Aorta (tissue), 5 donors: ENCODE data around the gene EPX. TPM values are rescaled to one million over a fixed set of nuclear protein-coding genes. Genes with fewer than 3 reads are reported as not detected.

Experiments used
- ATAC-seq: fragments of 200-7000 bp; cut with Tn5 transposase; one replicate; pipeline ENCODE4 v1.9.1; 2022; ENCODE audit warnings: moderate library complexity; ENCODE audit not compliant: low FRiP score
- DNase-seq, 2 donors: peaks; one replicate each; pipeline ENCODE4 v3.0.0-alpha.2; 2020
- H3K27ac ChIP-seq, 2 donors: one replicate each; pipeline ENCODE4 v1.5.1; 2013; ENCODE audit warnings: low read length in 2 of 2, mild to moderate bottlenecking in 2 of 2, moderate library complexity in 2 of 2, control low read depth in 1 of 2, inconsistent platforms in 1 of 2, low read depth in 1 of 2
- H3K27me3 ChIP-seq, 2 donors: one replicate each; pipeline ENCODE4 v1.6.1; 2013; ENCODE audit warnings: control low read depth in 1 of 2, low read length in 1 of 2, mild to moderate bottlenecking in 1 of 2, moderate library complexity in 1 of 2; ENCODE audit not compliant: insufficient read depth in 2 of 2, control insufficient read depth in 1 of 2
- H3K36me3 ChIP-seq, 2 donors: one replicate each; pipeline ENCODE4 v1.6.1; 2013; ENCODE audit warnings: control low read depth in 1 of 2, low read length in 1 of 2, mild to moderate bottlenecking in 1 of 2; ENCODE audit not compliant: insufficient read depth in 2 of 2, control insufficient read depth in 1 of 2
- H3K4me1 ChIP-seq, 2 donors: one replicate each; pipeline ENCODE4 v1.6.1; 2013; ENCODE audit warnings: low read length in 2 of 2, control low read depth in 1 of 2, mild to moderate bottlenecking in 1 of 2, moderate library complexity in 1 of 2; ENCODE audit not compliant: insufficient read depth in 2 of 2, control insufficient read depth in 1 of 2
- H3K4me3 ChIP-seq, 2 donors: one replicate each; pipeline ENCODE4 v1.5.1; 2013; ENCODE audit warnings: low read length in 2 of 2, control low read depth in 1 of 2, mild to moderate bottlenecking in 1 of 2
- H3K9me3 ChIP-seq: one replicate; pipeline ENCODE4 v1.6.1; 2013; ENCODE audit warnings: mild to moderate bottlenecking, low read length; ENCODE audit not compliant: control insufficient read depth
- WGBS, 2 donors: extraction: QIAGEN DNeasy Blood & Tissue Kit; methylation state at CpG; one replicate each; pipeline ENCODE4 v1.1.7; 2013; 5-methylcytosine and 5-hydroxymethylcytosine counted together
- intact Hi-C, 2 donors: fragments of 100-400 bp; cut with DNase I; formaldehyde crosslinking; loops; one replicate each; pipeline versions ENCODE4 v1.14.2 to v1.15.0; 2022
- polyA plus RNA-seq, 2 donors: library from polyadenylated mRNA; stranded (reverse); fragments of 200-250 nt; gene quantifications; one replicate each; pipeline ENCODE4 v1.2.3, GENCODE V29; 2013
- total RNA-seq, 2 donors: library from RNA; stranded (reverse); fragmentation: NEBNext Ultra II Directional; extraction: Animal tissue kit (Norgen Biotek cat#: 25700); gene quantifications; one replicate each; pipeline ENCODE4 v1.2.1, GENCODE V29; 2021
- donor health status: healthy with polysubstance abuse.
- donor health status: Bipolar disorder and iron deficiency.
- donor health status: DM: no; HTN: no; CAD: no.
- donor health status: DM: no; HTN: no; CAD: no.
- donor health status: DM: yes; HTN: yes; CAD: no.

EPX gene
- total and polyA plus RNA-seq, 4 donors = not detected

DNA sequence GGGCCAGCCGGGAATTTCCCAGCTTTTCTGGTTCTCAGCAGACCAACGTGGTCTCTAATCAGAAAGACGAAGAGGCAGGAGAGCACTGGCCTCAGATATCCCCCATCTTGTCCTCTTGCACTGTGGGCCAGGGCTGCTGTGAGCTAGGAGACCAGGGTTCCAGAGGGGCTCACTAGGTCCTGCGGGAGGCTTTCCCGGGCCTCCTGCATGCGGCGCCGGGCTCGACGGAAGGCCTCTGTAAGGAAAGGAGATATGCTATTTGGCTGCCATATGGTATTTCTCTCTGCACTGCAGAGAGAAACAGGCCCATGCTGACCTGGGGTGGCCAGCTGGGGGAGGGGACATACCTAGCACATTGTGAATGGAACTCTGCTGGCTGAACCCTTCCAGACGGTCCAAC, 13.4 kb downstream of the EPX start:
- WGBS, 2 donors = 90 to 92% methylated on average over 11 of the region's 11 CpGs
- Histone ChIP-seq H3K36me3 (peaks cover 2 to 4% of the 10 kb centered on the region in 2 donors), H3K27ac (no peak overlapping the region), H3K4me1 (no peaks in the 10 kb centered on the region), H3K4me3 (no peak overlapping the region), H3K9me3 (no peaks in the 10 kb centered on the region), H3K27me3 (no peaks in the 10 kb centered on the region)
- no peak for DNase-seq
- intact Hi-C loops = no loop called here
- ATAC-seq = no peak

DNA sequence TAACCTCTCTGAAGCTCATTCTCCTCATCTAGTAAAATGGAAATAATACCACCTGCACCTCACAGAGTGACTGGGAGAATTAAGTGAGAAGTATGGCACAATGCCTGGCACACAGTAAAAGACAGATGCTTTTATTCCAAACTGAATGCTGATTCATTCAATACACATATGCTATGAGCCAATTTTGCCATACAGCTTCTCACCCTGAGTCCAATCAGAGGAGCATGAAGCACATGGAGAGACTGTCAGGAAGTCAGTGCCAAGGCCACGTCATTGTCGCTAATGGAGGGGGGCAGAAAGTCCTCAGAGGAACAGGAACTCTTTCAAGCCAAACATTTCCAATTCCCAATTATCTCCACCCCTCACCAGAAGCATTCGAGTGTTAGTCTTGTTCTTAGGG, 14.9 kb downstream of the EPX start:
- Histone ChIP-seq H3K27me3 (no peaks in the 10 kb centered on the region), H3K4me1 (no peaks in the 10 kb centered on the region), H3K4me3 (no peak overlapping the region), H3K9me3 (no peaks in the 10 kb centered on the region), H3K27ac (no peak overlapping the region), H3K36me3 (peaks cover 2 to 7% of the 10 kb centered on the region in 2 donors)
- intact Hi-C loops = no loop called here
- WGBS, 2 donors = 88 to 89% methylated on average over 3 of the region's 3 CpGs
- DNase-seq (no peak), ATAC-seq (no peak)

DNA sequence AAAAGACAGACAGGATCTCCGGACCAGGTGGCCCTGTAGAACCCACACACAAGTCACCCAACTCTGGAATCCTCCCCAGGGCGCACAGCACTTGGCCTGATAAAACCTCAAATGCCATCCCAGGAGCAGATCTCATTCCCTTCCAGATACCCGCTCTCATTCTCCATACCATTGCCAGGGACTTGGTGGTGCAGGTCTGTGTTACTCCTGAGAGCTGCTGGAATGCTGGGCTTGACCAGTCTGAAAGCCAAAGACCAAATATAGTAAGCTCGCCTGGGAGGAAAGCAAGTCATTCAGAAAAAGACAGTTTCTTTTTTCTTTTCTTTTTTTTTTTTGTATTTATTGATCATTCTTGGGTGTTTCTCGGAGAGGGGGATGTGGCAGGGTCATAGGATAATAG, 15.8 kb downstream of the EPX start:
- Histone ChIP-seq H3K27ac (no peak overlapping the region), H3K27me3 (no peaks in the 10 kb centered on the region), H3K9me3 (no peaks in the 10 kb centered on the region), H3K4me1 (no peaks in the 10 kb centered on the region), H3K36me3 (peaks cover 9% of the 10 kb centered on the region in 2 donors), H3K4me3 (no peak overlapping the region)
- no peak for ATAC-seq
- intact Hi-C loops = no loop called here
- WGBS, 2 donors = 90 to 91% methylated on average over 4 to 5 of the region's 5 CpGs
- DNase-seq = no peak

DNA sequence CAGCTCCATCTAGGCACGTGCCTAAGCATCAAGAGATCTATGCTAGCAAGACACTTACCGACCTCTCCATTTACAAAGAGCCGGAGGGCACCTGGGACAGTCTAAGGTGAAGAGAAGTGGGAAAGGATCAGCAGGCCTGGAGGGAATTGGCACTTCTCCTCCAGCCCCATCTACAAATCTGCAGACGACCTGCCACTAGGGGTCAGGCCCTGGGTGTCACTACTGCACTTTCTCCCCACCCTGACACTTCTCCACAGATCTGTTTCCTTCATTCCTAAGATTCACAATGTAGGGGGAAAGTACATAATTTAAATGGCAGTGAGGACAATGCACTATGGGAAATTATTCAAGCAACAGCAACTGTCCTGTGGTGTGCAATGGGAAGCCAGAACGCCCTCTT, 18.4 kb downstream of the EPX start:
- peaks cover 12 to 13% of the 10 kb centered on the region in 2 donors for H3K36me3 ChIP-seq
- H3K9me3 ChIP-seq = no peaks in the 10 kb centered on the region
- DNase-seq (no peak), ATAC-seq (no peak)
- WGBS, 2 donors = 81 to 83% methylated on average over 5 of the region's 5 CpGs
- intact Hi-C loops = no loop called here
- no peak overlapping the region for H3K4me3 ChIP-seq
- no peak overlapping the region for H3K27ac ChIP-seq
- H3K27me3 ChIP-seq = no peaks in the 10 kb centered on the region
- no peaks in the 10 kb centered on the region for H3K4me1 ChIP-seq

DNA sequence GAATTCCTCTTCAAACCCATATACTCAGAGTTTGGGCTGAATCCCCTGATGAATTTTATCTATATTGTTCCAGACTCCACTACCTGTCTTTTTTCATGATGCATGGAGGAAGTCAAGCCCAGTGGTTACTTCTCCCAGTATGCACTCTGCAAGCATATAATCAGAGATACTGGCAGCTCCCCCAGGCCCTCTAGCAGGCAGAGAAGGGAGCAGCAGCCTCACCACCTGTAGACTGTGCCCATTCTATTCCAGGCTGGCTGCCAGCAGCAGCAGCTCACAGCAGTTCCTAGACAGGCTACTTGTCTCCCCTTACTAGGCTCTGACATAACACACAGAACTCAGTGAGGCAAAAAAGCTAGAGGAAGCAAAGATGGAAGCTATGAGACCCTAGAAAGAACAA, 23.2 kb downstream of the EPX start:
- Histone ChIP-seq H3K4me1 (no peaks in the 10 kb centered on the region), H3K9me3 (no peaks in the 10 kb centered on the region), H3K27me3 (no peaks in the 10 kb centered on the region), H3K27ac (no peak overlapping the region), H3K4me3 (no peak overlapping the region), H3K36me3 (peaks cover 9 to 10% of the 10 kb centered on the region in 2 donors)
- DNase-seq (no peak), ATAC-seq (no peak)
- intact Hi-C loops = no loop called here

DNA sequence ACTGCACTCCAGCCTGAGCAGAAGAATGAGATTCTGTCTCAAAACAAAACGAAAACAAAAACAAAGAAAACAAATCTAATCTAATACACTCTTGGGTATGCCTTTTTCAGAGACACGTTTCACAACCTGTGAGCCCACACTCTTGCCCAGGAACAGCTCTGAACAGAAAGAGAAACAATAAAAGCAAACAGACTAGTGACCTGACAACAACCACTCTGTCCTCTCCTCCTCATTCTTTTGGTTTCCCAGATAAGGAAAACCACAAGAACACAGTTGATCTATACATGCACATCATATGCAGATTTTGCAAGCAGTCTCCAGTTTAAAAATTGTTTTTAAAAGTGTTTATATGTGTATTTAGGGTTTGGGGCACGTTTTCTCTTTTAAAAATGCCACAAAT, 25.2 kb downstream of the EPX start:
- no peak for ATAC-seq
- Histone ChIP-seq H3K4me1 (no peaks in the 10 kb centered on the region), H3K4me3 (no peak overlapping the region), H3K36me3 (peaks cover 6 to 7% of the 10 kb centered on the region in 2 donors), H3K27ac (no peak overlapping the region), H3K27me3 (no peaks in the 10 kb centered on the region), H3K9me3 (no peaks in the 10 kb centered on the region)
- WGBS, 2 donors = 88 to 89% methylated on average over 3 of the region's 3 CpGs
- no peak for DNase-seq
- intact Hi-C loops = no loop called here

DNA sequence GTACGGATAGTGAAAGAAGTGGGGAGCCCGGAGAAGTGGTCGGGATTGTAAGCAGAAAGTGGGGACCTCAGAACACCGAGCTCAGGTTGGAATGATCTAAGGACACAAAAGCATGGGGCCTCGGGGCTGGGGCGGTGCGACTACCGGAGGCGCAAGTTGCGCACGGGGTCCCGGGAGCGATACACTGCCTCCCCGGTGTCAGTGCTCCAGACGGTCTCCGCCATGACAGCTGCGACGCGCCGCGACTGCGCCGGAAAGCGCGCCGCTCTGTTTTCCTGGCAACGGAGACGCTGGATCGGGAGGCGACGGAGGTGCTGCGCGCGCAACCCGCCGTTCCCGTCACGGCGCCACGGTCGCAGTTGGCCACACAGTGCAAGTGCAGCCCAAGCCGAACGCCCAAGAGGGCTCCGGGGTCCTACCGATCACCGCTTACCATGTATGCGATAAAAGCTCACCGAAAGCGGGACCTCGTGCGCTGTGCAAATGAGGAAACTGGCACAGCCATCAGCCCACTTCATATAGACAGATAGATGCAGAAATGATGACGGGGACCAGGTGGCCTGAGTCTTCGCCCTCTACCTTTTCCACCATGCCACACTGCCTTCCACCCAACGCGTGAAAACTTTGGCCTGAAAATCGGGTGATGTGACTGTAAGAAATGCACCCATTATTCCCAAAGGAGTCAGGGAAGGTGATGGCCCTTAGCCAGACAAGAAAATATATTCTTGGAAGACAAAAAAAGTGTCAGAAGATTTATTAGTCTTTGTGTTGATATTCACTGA, 26.7 kb downstream of the EPX start, which contains the start of gene MKS1:
TSS of gene MKS1 (minus strand) at position 249 of the 782 bp plus-strand sequence. CDS start at position 224, 25 bp downstream.
- ATAC-seq (peak; percentile 99), DNase-seq (peak; percentile 97 to 99)
- Histone ChIP-seq H3K27me3 (no peaks in the 10 kb centered on the region), H3K4me3 (peak within 1 kb of the TSS; percentile 52 to 65), H3K36me3 (peaks cover 0 to 2% of the 10 kb centered on the region in 2 donors), H3K4me1 (no peaks in the 10 kb centered on the region), H3K9me3 (no peaks in the 10 kb centered on the region), H3K27ac (peak within 1 kb of the TSS in 1 of 2 donors; percentile 39)
- WGBS, 2 donors = 1 to 2% methylated on average over 46 to 56 of the region's 56 CpGs
- intact Hi-C loops = no loop called here

DNA sequence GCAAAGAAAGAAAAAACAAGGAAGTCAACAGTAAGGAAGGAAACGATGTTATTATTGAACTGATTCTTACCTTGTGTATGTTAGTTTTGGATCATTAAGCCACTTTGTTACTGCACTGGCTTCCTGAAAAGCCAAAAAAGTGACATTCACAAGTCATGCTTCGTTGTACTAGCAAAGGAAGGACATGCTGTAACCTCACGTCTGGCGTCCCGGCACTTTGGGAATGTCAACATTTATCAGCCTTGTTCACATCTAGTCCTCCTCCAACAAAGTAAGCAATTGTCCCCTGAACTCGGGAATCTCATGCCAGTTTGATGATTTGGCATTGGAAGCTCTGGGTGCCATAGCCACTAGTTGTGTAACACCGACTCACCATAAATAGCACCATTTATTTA, 27.3 kb downstream of the EPX start:
- peak overlapping the region; percentile 10 to 43 for H3K4me3 ChIP-seq
- intact Hi-C loops = no loop called here
- no peak overlapping the region for H3K27ac ChIP-seq
- no peaks in the 10 kb centered on the region for H3K4me1 ChIP-seq
- H3K27me3 ChIP-seq = no peaks in the 10 kb centered on the region
- no peak for DNase-seq
- no peaks in the 10 kb centered on the region for H3K36me3 ChIP-seq
- WGBS, 2 donors = 10 to 13% methylated on average over 7 of the region's 7 CpGs
- no peaks in the 10 kb centered on the region for H3K9me3 ChIP-seq
- no peak for ATAC-seq

DNA sequence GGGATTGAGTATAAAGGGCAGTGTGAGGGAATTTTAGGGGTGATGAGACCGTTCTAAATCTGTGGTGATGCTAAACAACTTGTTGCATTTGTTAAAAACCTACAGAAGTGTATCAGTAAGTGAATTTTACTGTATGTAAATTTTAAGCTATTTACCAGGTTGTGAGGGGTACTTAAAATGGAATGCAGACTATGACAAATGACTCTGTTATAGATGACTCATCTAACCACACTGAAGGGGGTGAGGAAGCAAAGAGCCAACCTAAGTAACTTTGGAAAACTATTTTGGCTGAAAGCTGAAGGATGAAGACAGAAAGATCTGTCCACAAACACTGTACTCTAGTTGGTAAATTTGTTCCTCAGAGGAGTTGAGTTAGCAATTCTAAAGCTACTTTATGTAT, 31.8 kb downstream of the EPX start:
- WGBS, 2 donors = 36 to 43% methylated on average over 1 of the region's 1 CpG
- Histone ChIP-seq H3K4me1 (no peaks in the 10 kb centered on the region), H3K36me3 (no peaks in the 10 kb centered on the region), H3K4me3 (no peak overlapping the region), H3K27ac (no peak overlapping the region), H3K9me3 (no peaks in the 10 kb centered on the region), H3K27me3 (no peaks in the 10 kb centered on the region)
- intact Hi-C loops = no loop called here
- ATAC-seq (no peak), DNase-seq (no peak)
